Thyroid gland (tissue), 4 donors: Measurements from ENCODE around the gene ESRRA. TPM values are rescaled to one million over a fixed set of nuclear protein-coding genes. Genes with fewer than 3 reads are reported as not detected.

Source experiments
- DNase-seq, 2 donors: peaks; one replicate each; pipeline ENCODE4 v3.0.0-alpha.2; 2019
- H3K27ac ChIP-seq, 3 donors: fragments of 200-600 bp; sonication (generic); 1 replicate in 2 of 3; 2 replicates in 1 of 3; pipeline ENCODE4 v1.5.1; 2016 to 2019; ENCODE audit warnings: mild to moderate bottlenecking in 1 of 3, moderate library complexity in 1 of 3
- H3K27me3 ChIP-seq: fragments of 200-600 bp; sonication (generic); one replicate; pipeline ENCODE4 v1.5.1; 2019
- H3K36me3 ChIP-seq, 2 donors: fragments of 200-600 bp; sonication (generic); one replicate each; pipeline ENCODE4 v1.5.1; 2016 to 2019
- H3K4me1 ChIP-seq, 2 donors: fragments of 200-600 bp; sonication (generic); one replicate each; pipeline ENCODE4 v1.5.1; 2017 to 2019
- H3K4me3 ChIP-seq, 3 donors: fragments of 200-600 bp; sonication (generic); replicated peaks in 1 of 3; 1 replicate in 2 of 3; 2 replicates in 1 of 3; pipeline ENCODE4 v1.5.1; 2016; ENCODE audit warnings: mild to moderate bottlenecking in 1 of 3
- H3K9me3 ChIP-seq: fragments of 200-600 bp; sonication (generic); one replicate; pipeline ENCODE4 v1.5.1; 2017
- CTCF ChIP-seq, 6 experiments: fragments of 200-600 bp in 3 of 6; fragments of 450-650 bp in 3 of 6; sonication (generic) in 3 of 6; IDR thresholded peaks; one replicate each; pipeline ENCODE4 v1.5.1; 2016 to 2019; ENCODE audit warnings: antibody characterized with exemption in 6 of 6, mild to moderate bottlenecking in 2 of 6, inconsistent platforms in 1 of 6, moderate library complexity in 1 of 6
- POLR2A ChIP-seq, 2 donors: fragments of 450-650 bp; IDR thresholded peaks; one replicate each; pipeline ENCODE4 v1.6.1; 2017; ENCODE audit warnings: antibody characterized with exemption in 2 of 2, mild to moderate bottlenecking in 2 of 2, moderate library complexity in 1 of 2
- WGBS, 2 donors: methylation state at CpG; one replicate each; pipeline ENCODE4 v1.1.5; 2017; 5-methylcytosine and 5-hydroxymethylcytosine counted together
- intact Hi-C: fragments of 100-400 bp; cut with DNase I; formaldehyde crosslinking; loops from one replicate; pipeline ENCODE4 v1.15.1; 2023
- total RNA-seq, 4 donors: library from RNA; depleted of rRNA; stranded (reverse); fragments of >200 nt; gene quantifications; one replicate each; pipeline ENCODE4 v1.2.3, GENCODE V29; 2016

ESRRA gene
- total RNA-seq, 4 donors from 2014 or later = 42.8 to 71.6 (median 58.3) TPM

- no peaks in the 10 kb centered on the region for H3K9me3 ChIP-seq
- H3K27ac ChIP-seq = peak overlapping the region; percentile 98 to 100 (median 99)
- peak overlapping the region in 1 of 3 donors; percentile 40 for H3K4me3 ChIP-seq
- no peaks in the 10 kb centered on the region for H3K27me3 ChIP-seq
- 80 to 87% methylated on average over 13 of the region's 13 CpGs for WGBS, 2 donors
- peaks cover 38 to 49% of the 10 kb centered on the region in 2 donors for H3K4me1 ChIP-seq
- intact Hi-C loops = no loop called here
- DNase-seq = no peak
- no peaks in the 10 kb centered on the region for H3K36me3 ChIP-seq
- no peak for TF ChIP-seq CTCF (IDR thresholded peaks at IDR 0.05)
- TF ChIP-seq POLR2A (IDR thresholded peaks at IDR 0.05) = no peak
These were observed 2.0 kb upstream of the ESRRA start for GRCh38 chr11:64303109-64304031.

GRCh38 chr11:64304032-64304315 is 1.4 kb upstream of the ESRRA start:
- DNase-seq = no peak
- no peaks in the 10 kb centered on the region for H3K9me3 ChIP-seq
- WGBS, 2 donors = 55 to 65% methylated on average over 5 of the region's 5 CpGs
- intact Hi-C loops = no loop called here
- H3K4me1 ChIP-seq = peaks cover 35 to 45% of the 10 kb centered on the region in 2 donors
- peak overlapping the region; percentile 98 to 100 (median 99) for H3K27ac ChIP-seq
- no peak for TF ChIP-seq CTCF (IDR thresholded peaks at IDR 0.05)
- TF ChIP-seq POLR2A (IDR thresholded peaks at IDR 0.05) = no peak
- peak overlapping the region in 1 of 3 donors; percentile 40 for H3K4me3 ChIP-seq
- no peaks in the 10 kb centered on the region for H3K27me3 ChIP-seq
- no peaks in the 10 kb centered on the region for H3K36me3 ChIP-seq

GRCh38 chr11:64304316-64305072 is 830 bp upstream of the ESRRA start:
- WGBS, 2 donors = 0 to 1% methylated on average over 24 to 42 of the region's 46 CpGs
- TF ChIP-seq POLR2A (IDR thresholded peaks at IDR 0.05) = peak in 1 of 2 donors; percentile 68
- peak; percentile 47 to 93 (median 85) for TF ChIP-seq CTCF (IDR thresholded peaks at IDR 0.05)
- Histone ChIP-seq H3K4me1 (peaks cover 30 to 40% of the 10 kb centered on the region in 2 donors), H3K4me3 (peak overlapping the region in 2 of 3 donors; percentile 40 to 47), H3K36me3 (no peaks in the 10 kb centered on the region), H3K9me3 (no peaks in the 10 kb centered on the region), H3K27me3 (no peaks in the 10 kb centered on the region), H3K27ac (peak overlapping the region; percentile 98 to 100 (median 99))
- intact Hi-C loops = no loop called here
- peak; percentile 92 to 93 for DNase-seq

GRCh38 chr11:64305691-64306562 is 603 bp downstream of the ESRRA start:
- Histone ChIP-seq H3K27me3 (no peaks in the 10 kb centered on the region), H3K9me3 (no peaks in the 10 kb centered on the region), H3K4me1 (peaks cover 16 to 26% of the 10 kb centered on the region in 2 donors), H3K4me3 (peak overlapping the region; percentile 31 to 79 (median 74)), H3K36me3 (no peaks in the 10 kb centered on the region), H3K27ac (peak overlapping the region; percentile 74 to 88 (median 79))
- DNase-seq = peak; percentile 74 to 84
- WGBS, 2 donors = 0% methylated on average over 14 to 27 of the region's 71 CpGs
- TF ChIP-seq POLR2A (IDR thresholded peaks at IDR 0.05) = peak; percentile 18 to 78
- peak in 2 of 6 experiments; percentile 25 to 33 for TF ChIP-seq CTCF (IDR thresholded peaks at IDR 0.05)
- intact Hi-C loops = no loop called here
